ENCODE measurements around the gene SERPINA1.
"Not testable (repeated sequence)": the region's sequence is repeated elsewhere in the genome, so short reads cannot be mapped to it uniquely, and the experiment has no call there.

SERPINA1 gene

GRCh38 chr14:94388384-94389103 is at the start of gene SERPINA1:
Gene SERPINA1 (minus strand): TSS chr14:94388602. CDS start chr14:94383237, 5,365 bp downstream.
- DNase-seq (ENCODE audit: low spot score), result no peak

GRCh38 chr14:94428610-94429009 is 40.2 kb upstream of the SERPINA1 start:
- no peak for DNase-seq (ENCODE audit: low spot score)

- DNase-seq (ENCODE audit: low spot score), result no peak
Measured at GRCh38 chr14:94427016-94427613, 38.7 kb upstream of the SERPINA1 start.

GRCh38 chr14:94426526-94426925 is 38.1 kb upstream of the SERPINA1 start:
- no peak for DNase-seq (ENCODE audit: low spot score)

GRCh38 chr14:94424371-94424770 is 36.0 kb upstream of the SERPINA1 start:
- DNase-seq (ENCODE audit: low spot score), result no peak

GRCh38 chr14:94423453-94424056 is 35.2 kb upstream of the SERPINA1 start:
- peak; percentile 3 for DNase-seq (ENCODE audit: low spot score)

GRCh38 chr14:94421316-94421715 is 32.9 kb upstream of the SERPINA1 start:
- no peak for DNase-seq (ENCODE audit: low spot score)

GRCh38 chr14:94417497-94418205 is 29.2 kb upstream of the SERPINA1 start:
- not testable (repeated sequence) for DNase-seq (ENCODE audit: low spot score)

GRCh38 chr14:94412671-94413638 is 24.6 kb upstream of the SERPINA1 start:
- DNase-seq (ENCODE audit: low spot score), result no peak

GRCh38 chr14:94411638-94412037 is 23.2 kb upstream of the SERPINA1 start:
- DNase-seq (ENCODE audit: low spot score), result no peak

- not testable (repeated sequence) for DNase-seq (ENCODE audit: low spot score)
Measured at GRCh38 chr14:94409430-94409829, 21.0 kb upstream of the SERPINA1 start.

- DNase-seq (ENCODE audit: low spot score), result no peak
Measured at GRCh38 chr14:94408546-94409095, 20.2 kb upstream of the SERPINA1 start.

- no peak for DNase-seq (ENCODE audit: low spot score)
Measured at GRCh38 chr14:94407906-94408305, 19.5 kb upstream of the SERPINA1 start.

- no peak for DNase-seq (ENCODE audit: low spot score)
Measured at GRCh38 chr14:94406910-94407309, 18.5 kb upstream of the SERPINA1 start.

GRCh38 chr14:94405486-94405885 is 17.1 kb upstream of the SERPINA1 start:
- DNase-seq (ENCODE audit: low spot score), result no peak

- no peak for DNase-seq (ENCODE audit: low spot score)
Measured at GRCh38 chr14:94404561-94404960, 16.2 kb upstream of the SERPINA1 start.

- DNase-seq (ENCODE audit: low spot score), result no peak
Measured at GRCh38 chr14:94403312-94403932, 15.0 kb upstream of the SERPINA1 start.

GRCh38 chr14:94401083-94401482 is 12.7 kb upstream of the SERPINA1 start:
- no peak for DNase-seq (ENCODE audit: low spot score)

GRCh38 chr14:94400422-94400841 is 12.0 kb upstream of the SERPINA1 start:
- no peak for DNase-seq (ENCODE audit: low spot score)

- no peak for DNase-seq (ENCODE audit: low spot score)
Measured at GRCh38 chr14:94398536-94398935, 10.1 kb upstream of the SERPINA1 start.

GRCh38 chr14:94398182-94398479 is 9.7 kb upstream of the SERPINA1 start:
- no peak for DNase-seq (ENCODE audit: low spot score)
